GM15510 (cell line): ENCODE data around the gene C4A.
"Not testable (repeated sequence)": the region's sequence is repeated elsewhere in the genome, so short reads cannot be mapped to it uniquely, and the experiment has no call there.

Source experiments
- POLR2A ChIP-seq: IDR thresholded peaks from 3 replicates; pipeline ENCODE4 v1.6.1; 2011; ENCODE audit warnings: borderline replicate concordance; ENCODE audit not compliant: insufficient read length; ENCODE audit errors: extremely low read depth

The C4A gene

DNA sequence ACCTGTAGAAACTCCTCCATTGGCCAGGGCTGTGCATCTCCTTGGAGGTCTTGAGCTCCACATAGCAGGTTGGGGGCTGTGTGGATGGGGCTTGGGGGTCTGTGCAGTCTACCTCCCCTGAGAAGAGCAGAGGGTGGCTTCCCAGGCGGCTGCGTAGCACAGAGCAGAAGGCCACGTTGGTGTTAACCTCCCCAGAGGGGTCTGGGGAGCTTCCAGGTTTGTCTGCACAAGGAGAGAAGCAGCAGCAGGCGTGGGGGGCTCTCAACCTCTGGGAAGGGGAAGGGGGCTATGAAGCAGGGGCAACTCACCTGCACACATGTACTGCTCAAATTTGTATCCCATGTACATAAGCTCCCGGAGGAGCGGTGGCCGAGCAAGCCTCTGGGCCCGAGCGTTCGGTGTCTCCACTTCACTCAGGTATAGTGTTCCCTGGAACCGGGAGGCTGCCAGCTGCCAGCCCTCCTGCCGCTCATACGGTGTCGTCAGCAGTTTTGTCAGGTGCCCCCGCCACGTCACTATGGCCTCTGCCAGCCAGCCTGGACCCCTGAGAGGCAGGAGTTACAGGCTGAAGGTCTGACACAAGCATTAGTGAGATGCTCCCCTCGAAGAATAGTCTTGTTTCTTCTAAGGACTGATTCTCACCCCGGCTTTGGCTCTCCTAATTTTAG lies 11.1 kb upstream of the C4A start:
- TF ChIP-seq POLR2A = peak; percentile 14

- TF ChIP-seq POLR2A = no peak
Measured at GRCh38 chr6:31971279-31971992, 10.4 kb upstream of the C4A start.

GRCh38 chr6:31971993-31972708 lies 9.7 kb upstream of the C4A start, which contains the start of gene DXO:
Gene DXO (minus strand): TSS chr6:31972138. CDS start chr6:31971675, 463 bp downstream.
- peak; percentile 56 for TF ChIP-seq POLR2A

DNA sequence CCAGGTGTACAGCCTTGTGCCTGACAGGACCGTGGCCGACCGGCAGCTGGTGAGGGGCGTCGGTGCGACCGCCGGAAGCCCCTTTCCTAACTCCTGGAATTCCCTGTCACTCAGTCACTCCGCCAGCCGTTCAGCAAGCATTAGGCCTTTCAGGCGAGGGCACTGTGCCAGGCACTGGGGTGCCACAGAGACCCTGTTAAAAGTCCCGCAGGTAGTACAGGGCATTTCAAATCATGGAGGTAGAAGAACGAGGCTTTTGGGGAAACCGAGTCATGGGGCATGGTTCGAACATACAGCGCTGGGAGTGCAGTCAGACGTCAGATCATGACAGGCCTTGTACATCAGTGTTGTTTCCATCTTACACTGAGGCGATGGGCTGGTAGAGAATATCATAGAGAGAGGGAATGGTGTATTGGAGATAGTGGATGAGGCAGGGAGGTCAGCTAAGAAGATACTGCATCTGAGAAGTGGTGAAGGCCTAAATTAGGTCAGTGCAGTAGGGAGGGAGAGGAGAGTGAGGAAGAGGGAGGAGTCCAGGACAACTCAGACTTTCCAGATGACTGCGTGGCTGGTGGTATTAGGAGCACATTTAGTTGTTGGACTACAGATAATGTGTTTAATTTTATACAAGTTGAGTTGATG lies 9.0 kb upstream of the C4A start:
- TF ChIP-seq POLR2A = no peak

- TF ChIP-seq POLR2A = no peak
Measured at GRCh38 chr6:31977816-31978431, 3.9 kb upstream of the C4A start.

DNA sequence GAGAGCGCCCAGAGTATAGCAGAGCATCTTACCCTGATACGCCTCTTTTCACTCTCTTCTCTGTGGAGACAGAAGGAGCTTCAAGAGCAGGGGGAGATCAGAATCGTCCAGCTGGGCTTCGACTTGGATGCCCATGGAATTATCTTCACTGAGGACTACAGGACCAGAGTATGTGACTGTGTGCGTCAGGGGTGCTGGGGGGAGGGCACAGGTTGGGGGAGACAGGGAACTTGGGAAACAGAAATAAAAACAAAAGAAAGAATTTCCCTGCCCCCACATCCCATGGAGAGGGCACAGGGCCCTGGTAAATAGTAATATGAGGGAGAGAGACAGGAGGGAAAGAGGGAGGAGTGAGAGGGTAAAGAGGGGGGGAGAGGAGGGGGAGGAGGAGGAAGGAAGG lies 3.0 kb upstream of the C4A start:
- TF ChIP-seq POLR2A = no peak

DNA sequence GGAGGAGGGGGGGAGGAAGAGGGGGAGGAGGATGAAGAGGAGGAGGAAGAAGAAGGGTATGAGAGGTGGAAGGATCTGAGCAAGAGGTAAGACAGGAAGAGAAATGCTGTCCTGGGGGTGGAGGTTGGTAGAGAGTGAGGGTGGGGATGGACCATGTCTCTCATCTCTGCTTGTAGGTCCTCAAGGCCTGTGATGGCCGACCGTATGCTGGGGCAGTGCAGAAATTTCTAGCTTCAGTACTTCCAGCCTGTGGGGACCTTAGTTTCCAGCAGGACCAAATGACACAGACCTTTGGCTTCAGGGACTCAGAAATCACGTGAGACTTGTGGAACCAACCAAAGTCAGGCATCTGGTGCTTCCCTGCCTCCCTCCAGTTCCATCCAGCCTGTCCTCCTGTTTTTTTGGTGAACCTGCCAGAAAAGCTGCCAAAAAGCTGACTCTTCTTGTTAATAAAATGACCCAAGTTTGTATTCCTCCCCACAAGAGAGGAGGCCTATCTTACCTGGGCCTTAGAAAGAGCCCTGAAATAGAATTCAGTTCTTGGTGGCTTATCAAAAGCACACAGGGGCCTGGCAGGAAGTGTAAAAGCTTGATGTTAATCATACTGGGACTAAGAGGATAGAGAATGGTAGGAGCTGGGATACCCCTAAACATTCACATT lies 2.5 kb upstream of the C4A start:
- no peak for TF ChIP-seq POLR2A

DNA sequence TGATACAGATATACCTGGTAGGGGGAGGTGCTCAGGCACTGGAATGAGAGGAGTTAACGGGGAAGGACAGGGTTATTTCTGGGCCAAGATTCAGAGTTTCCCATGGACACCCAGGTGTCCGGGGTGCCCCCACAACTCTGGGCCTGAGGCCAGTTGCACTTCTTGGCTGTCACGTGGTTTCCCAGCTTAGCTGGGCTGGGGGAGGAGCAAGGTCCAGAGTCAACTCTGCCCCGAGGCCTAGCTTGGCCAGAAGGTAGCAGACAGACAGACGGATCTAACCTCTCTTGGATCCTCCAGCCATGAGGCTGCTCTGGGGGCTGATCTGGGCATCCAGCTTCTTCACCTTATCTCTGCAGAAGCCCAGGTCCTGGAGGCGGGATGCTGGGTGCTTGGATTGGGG lies 32.7 kb downstream of the C4A start, which contains the start of gene C4B:
Gene C4B (plus strand): TSS at position 249 of the 400 bp plus-strand sequence. CDS start 51 bp downstream, at position 300.
- not testable (repeated sequence) for TF ChIP-seq POLR2A

- not testable (repeated sequence) for TF ChIP-seq POLR2A
Measured at GRCh38 chr6:32037598-32038524, 56.0 kb downstream of the C4A start, which contains the start of gene CYP21A2. Gene CYP21A2 (plus strand): TSS chr6:32038415. CDS start chr6:32038423, 8 bp downstream.

GRCh38 chr6:32045811-32046449 lies 64.1 kb downstream of the C4A start:
- TF ChIP-seq POLR2A = no peak

DNA sequence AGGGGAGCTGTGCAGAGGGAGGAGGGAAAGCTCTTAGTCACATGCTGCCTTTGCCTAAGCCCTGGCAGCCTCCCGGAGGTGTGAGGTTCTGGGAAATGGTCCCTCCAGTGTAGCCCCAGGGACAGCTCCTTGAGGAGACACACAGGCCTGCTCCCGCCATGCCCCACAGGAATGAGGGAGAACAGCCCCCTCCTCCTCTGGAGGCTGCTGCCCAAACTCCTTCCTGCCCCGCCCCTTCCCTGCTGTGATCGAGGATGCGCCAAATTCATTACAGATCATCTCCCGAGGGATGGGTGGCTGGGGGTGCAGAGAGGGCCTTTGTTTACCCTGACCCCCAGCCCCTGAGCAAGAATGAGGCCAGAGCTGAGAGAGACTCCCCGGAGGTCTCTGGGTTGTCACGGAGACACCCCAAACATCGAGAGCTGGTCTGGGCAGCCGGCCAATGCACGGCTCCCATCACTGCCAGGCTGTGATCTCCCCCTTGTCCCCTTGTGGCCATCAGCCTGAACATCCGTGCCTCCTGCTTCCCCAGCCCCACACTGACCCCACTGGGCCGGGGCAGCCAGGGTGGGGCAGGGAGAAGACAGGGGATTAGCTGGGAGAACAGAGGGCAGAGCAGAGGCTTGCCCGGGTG lies 64.7 kb downstream of the C4A start:
- TF ChIP-seq POLR2A = no peak

DNA sequence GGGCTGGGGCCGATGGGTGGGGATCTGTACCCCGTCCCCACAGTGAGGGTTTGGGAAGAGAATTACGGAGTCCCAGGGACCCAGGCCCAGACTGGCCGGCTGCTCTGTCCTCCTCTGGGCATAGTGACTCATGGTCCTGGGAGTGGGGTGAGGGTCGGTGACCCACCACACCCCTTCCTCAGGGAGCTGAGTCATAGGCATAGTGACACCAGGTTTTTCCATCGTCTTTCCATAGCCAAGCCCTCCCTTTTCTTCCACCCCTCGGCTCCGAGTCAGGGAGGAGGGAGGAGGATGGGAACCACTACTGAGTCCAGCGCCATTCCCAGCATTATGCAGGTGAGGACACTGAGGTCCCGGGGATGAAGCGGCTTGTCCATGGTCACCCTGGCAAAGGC lies 65.2 kb downstream of the C4A start:
- no peak for TF ChIP-seq POLR2A
